GM18907 (cell line): Measurements from ENCODE around the gene RORB.

ENCODE experiments used
- ATAC-seq: cut with Tn5 transposase; IDR thresholded peaks from one replicate; pipeline ENCODE4 v1.9.1; 2021; ENCODE audit warnings: mild to moderate bottlenecking, moderate library complexity; ENCODE audit not compliant: unreplicated experiment

Gene RORB

GRCh38 chr9:74589576-74589975 is 92.4 kb downstream of the RORB start:
- peak; percentile 87 for ATAC-seq

- ATAC-seq = no peak
Observed at GRCh38 chr9:74595286-74595685, 98.2 kb downstream of the RORB start.

GRCh38 chr9:74598874-74599273 is 101.7 kb downstream of the RORB start:
- no peak for ATAC-seq

- peak; percentile 68 for ATAC-seq
Observed at GRCh38 chr9:74609671-74610405, 112.7 kb downstream of the RORB start.

GRCh38 chr9:74610523-74611061 is 113.5 kb downstream of the RORB start:
- peak; percentile 71 for ATAC-seq

GRCh38 chr9:74630228-74630627 is 133.1 kb downstream of the RORB start:
- no peak for ATAC-seq

GRCh38 chr9:74639112-74639511 is 142.0 kb downstream of the RORB start:
- ATAC-seq = no peak

GRCh38 chr9:74642376-74642775 is 145.2 kb downstream of the RORB start:
- ATAC-seq = no peak

- no peak for ATAC-seq
Observed at GRCh38 chr9:74643303-74643923, 146.3 kb downstream of the RORB start.

GRCh38 chr9:74644023-74644422 is 146.9 kb downstream of the RORB start:
- ATAC-seq = no peak

GRCh38 chr9:74645007-74645639 is 148.0 kb downstream of the RORB start:
- peak; percentile 66 for ATAC-seq

GRCh38 chr9:74653410-74654080 is 156.4 kb downstream of the RORB start:
- no peak for ATAC-seq

GRCh38 chr9:74662674-74663073 is 165.5 kb downstream of the RORB start:
- ATAC-seq = no peak

GRCh38 chr9:74663439-74663838 is 166.3 kb downstream of the RORB start:
- ATAC-seq = no peak

- no peak for ATAC-seq
Observed at GRCh38 chr9:74666625-74667316, 169.6 kb downstream of the RORB start.

- ATAC-seq = no peak
Observed at GRCh38 chr9:74672237-74672636, 175.1 kb downstream of the RORB start.

- ATAC-seq = no peak
Observed at GRCh38 chr9:74674077-74674476, 176.9 kb downstream of the RORB start.

GRCh38 chr9:74681906-74682305 is 184.8 kb downstream of the RORB start:
- no peak for ATAC-seq

GRCh38 chr9:74683322-74683721 is 186.2 kb downstream of the RORB start:
- no peak for ATAC-seq

- ATAC-seq = no peak
Observed at GRCh38 chr9:74691058-74691457, 193.9 kb downstream of the RORB start.

- no peak for ATAC-seq
Observed at GRCh38 chr9:74696520-74696919, 199.4 kb downstream of the RORB start.
